ENCODE measurements around the gene RTP3. TPM values are rescaled to one million over a fixed set of nuclear protein-coding genes. Genes with fewer than 3 reads are reported as not detected.
A peak's percentile ranks its signal among the peaks of the same experiment; 100 is the strongest.

Gene RTP3
- total and polyA plus RNA-seq, 2 of the 8 experiments (the other 6 are each of a cell fraction or from before 2014, with no cell fraction given), result 0.08 TPM; not detected in 1

DNA sequence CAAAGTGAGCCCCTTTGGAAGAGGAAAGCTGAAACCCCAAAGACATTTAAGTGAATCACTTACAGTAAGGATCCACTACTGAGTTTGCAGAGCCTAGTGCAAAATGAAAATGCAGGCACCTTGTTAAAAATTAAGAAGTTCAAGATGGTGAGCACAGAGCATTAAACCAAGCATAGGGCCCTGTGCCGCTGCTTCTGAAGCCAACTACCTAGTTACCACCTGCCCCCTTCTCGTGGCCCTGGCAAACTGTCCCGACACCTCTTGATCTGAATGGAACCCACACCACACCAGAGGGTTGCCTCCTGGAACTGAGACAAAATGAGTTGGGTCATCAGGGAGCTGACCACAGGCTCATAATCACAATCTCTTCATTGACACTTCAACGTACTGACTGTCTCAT lies 42.8 kb downstream of the RTP3 start:
- peaks cover 8 to 15% (median 13%) of the 10 kb centered on the region in 4 experiments for H3K4me1 ChIP-seq (replicated peaks in 1 of 4; ENCODE audit: control insufficient read depth in 3 of 4, insufficient read depth in 4 of 4, low read length in 3 of 4)
- no peak overlapping the region for H3K18ac ChIP-seq (ENCODE audit: extremely low read depth, low read length)
- no peak overlapping the region for H2BK120ac ChIP-seq (replicated peaks; ENCODE audit: low read depth, low read length)
- H3K9me3 ChIP-seq (ENCODE audit: insufficient read depth in 2 of 2, low read depth in 1 of 2, low read length in 1 of 2), result no peaks in the 10 kb centered on the region
- H3K79me1 ChIP-seq (ENCODE audit: low read depth, low read length), result no peaks in the 10 kb centered on the region
- no peaks in the 10 kb centered on the region for H3K79me2 ChIP-seq (ENCODE audit: control insufficient read depth in 1 of 2, insufficient read depth in 2 of 2, low read length in 2 of 2)
- TF ChIP-seq HDAC6 (IDR thresholded peaks at IDR 0.05; ENCODE audit: low read depth, low read length) (no peak), NRF1 (IDR thresholded peaks at IDR 0.05; ENCODE audit: low read depth, low read length) (no peak), SIX5 (IDR thresholded peaks at IDR 0.05; ENCODE audit: low read depth, low read length) (no peak), ZNF274 (IDR thresholded peaks at IDR 0.05; ENCODE audit: borderline replicate concordance, extremely low read depth, low read length) (no peak)
- TF ChIP-seq, protein P1, sequence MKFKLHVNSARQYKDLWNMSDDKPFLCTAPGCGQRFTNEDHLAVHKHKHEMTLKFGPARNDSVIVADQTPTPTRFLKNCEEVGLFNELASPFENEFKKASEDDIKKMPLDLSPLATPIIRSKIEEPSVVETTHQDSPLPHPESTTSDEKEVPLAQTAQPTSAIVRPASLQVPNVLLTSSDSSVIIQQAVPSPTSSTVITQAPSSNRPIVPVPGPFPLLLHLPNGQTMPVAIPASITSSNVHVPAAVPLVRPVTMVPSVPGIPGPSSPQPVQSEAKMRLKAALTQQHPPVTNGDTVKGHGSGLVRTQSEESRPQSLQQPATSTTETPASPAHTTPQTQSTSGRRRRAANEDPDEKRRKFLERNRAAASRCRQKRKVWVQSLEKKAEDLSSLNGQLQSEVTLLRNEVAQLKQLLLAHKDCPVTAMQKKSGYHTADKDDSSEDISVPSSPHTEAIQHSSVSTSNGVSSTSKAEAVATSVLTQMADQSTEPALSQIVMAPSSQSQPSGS (IDR thresholded peaks at IDR 0.05; ENCODE audit: low read length), result no peak
- no peak overlapping the region for H2BK5ac ChIP-seq (ENCODE audit: low read depth, low read length)
- H4K5ac ChIP-seq (ENCODE audit: insufficient read length, low read depth, low read length), result no peak overlapping the region
- H3K4me3 ChIP-seq (ENCODE audit: extremely low read depth in 1 of 4, insufficient read depth in 2 of 4, low read depth in 3 of 4, low read length in 4 of 4), result no peak overlapping the region
- H3K14ac ChIP-seq (ENCODE audit: insufficient read length), result no peak overlapping the region
- H3K23me2 ChIP-seq (ENCODE audit: low read depth, low read length), result no peaks in the 10 kb centered on the region
- H3K56ac ChIP-seq (replicated peaks; ENCODE audit: insufficient read length, low read depth, low read length), result no peak overlapping the region
- no peak overlapping the region for H4K91ac ChIP-seq (replicated peaks; ENCODE audit: insufficient read length, low read length)
- no peak overlapping the region for H3K27ac ChIP-seq (ENCODE audit: low read depth, low read length)
- H3K23ac ChIP-seq (ENCODE audit: insufficient read length), result no peak overlapping the region
- CTCF ChIA-PET (ENCODE audit: partially characterized antibody), result interaction anchor here (1.1 to 2.9 kb wide), 4 partner anchors 14 to 67 kb away, joined by 3 to 19 read pairs (median 4); no protein-coding TSS in a partner anchor
- H2BK20ac ChIP-seq (ENCODE audit: low read length), result no peak overlapping the region
- H3K36me3 ChIP-seq (ENCODE audit: control insufficient read depth in 2 of 4, insufficient read depth in 4 of 4, low read length in 3 of 4), result no peaks in the 10 kb centered on the region
- H4K20me1 ChIP-seq (replicated peaks in 1 of 2; ENCODE audit: control insufficient read depth in 1 of 2, insufficient read depth in 2 of 2, low read length in 2 of 2), result no peaks in the 10 kb centered on the region
- H2AFZ ChIP-seq (ENCODE audit: low read length), result no peak overlapping the region
- 84% methylated on average over 4 of the region's 4 CpGs; no CpG with 5 or more reads in 1 of the 2 experiments for WGBS, 2 experiments (ENCODE audit: extremely low coverage in 1 of 2, insufficient coverage in 1 of 2, insufficient read length in 1 of 2, insufficient replicate concordance in 2 of 2, low coverage in 1 of 2, low lambda C conversion rate in 2 of 2, missing lambda C conversion rate in 1 of 2)
- H3K4ac ChIP-seq (replicated peaks; ENCODE audit: insufficient read length, low read depth, low read length), result no peak overlapping the region
- POLR2A ChIA-PET (ENCODE audit: partially characterized antibody), result interaction anchor here (1.2 to 2.5 kb wide), 3 partner anchors 35 to 45 kb away, joined by 4 to 10 read pairs (median 4); a partner anchor contains a TSS
- DNase-seq (ENCODE audit: low read depth in 1 of 2, low spot score in 2 of 2) (no peak), FAIRE-seq (no peak)
- no peaks in the 10 kb centered on the region for H3K27me3 ChIP-seq (replicated peaks in 1 of 4; ENCODE audit: control insufficient read depth in 3 of 4, extremely low read depth in 1 of 4, insufficient read depth in 3 of 4, low read length in 3 of 4)
- no peak overlapping the region for H2BK15ac ChIP-seq (ENCODE audit: low read length)
- H2BK12ac ChIP-seq (ENCODE audit: low read depth, low read length), result no peak overlapping the region
- H3K9ac ChIP-seq (replicated peaks in 1 of 4; ENCODE audit: extremely low read depth in 1 of 4, low read depth in 3 of 4, low read length in 3 of 4), result no peak overlapping the region
- H3K4me2 ChIP-seq (ENCODE audit: insufficient read depth in 1 of 2, low read depth in 2 of 2, low read length in 2 of 2), result no peak overlapping the region
- H2AK5ac ChIP-seq (ENCODE audit: low read depth, low read length), result no peak overlapping the region
- H4K8ac ChIP-seq (ENCODE audit: extremely low read depth, insufficient read depth, low read length), result peak overlapping the region; percentile 31; the same call in 1 of the 2 replicates
